Epithelial cell of prostate (primary cell): ENCODE measurements around the gene MAP6.

Experiments
- DNase-seq: peaks from one replicate; pipeline ENCODE4 v3.0.0-alpha.2; 2011; ENCODE audit warnings: low read depth, low spot score
- H3K27ac ChIP-seq: fragments of 450-650 bp; 2 replicates; pipeline ENCODE4 v1.5.1; 2017; ENCODE audit warnings: mild to moderate bottlenecking

MAP6 gene

DNA sequence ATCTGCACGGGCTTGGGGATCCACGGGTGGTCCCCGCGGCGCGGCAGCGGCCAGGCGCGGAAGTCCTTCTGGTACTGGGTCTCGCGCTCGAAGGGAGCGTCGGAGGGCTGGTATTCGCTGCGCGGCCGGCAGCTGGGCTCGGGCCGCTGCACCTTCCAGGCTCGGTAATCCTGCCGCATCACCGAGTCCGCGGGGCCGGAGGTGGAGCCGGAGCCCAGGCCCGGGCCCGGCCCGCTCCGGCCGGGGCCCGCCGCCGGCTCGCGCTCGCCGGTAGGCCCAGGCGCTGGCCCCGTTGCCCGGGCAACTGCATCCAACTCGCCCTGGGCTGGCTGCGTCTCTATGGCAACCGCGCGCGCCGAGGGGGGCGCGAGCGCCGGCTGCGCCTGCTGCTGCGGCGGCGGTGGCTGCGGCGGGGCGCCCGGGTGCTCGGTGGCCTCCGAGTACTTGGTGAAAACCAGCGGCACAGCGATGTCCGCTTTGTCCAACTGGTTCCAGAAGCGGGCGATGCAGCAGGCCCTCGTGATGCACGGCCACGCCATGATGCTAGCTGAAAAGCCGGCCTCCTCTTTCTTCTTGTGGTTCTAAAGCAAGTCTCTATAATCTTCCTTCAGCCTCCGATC, 897 bp downstream of the MAP6 start:
- no peak for DNase-seq
- H3K27ac ChIP-seq: no peak overlapping the region

DNA sequence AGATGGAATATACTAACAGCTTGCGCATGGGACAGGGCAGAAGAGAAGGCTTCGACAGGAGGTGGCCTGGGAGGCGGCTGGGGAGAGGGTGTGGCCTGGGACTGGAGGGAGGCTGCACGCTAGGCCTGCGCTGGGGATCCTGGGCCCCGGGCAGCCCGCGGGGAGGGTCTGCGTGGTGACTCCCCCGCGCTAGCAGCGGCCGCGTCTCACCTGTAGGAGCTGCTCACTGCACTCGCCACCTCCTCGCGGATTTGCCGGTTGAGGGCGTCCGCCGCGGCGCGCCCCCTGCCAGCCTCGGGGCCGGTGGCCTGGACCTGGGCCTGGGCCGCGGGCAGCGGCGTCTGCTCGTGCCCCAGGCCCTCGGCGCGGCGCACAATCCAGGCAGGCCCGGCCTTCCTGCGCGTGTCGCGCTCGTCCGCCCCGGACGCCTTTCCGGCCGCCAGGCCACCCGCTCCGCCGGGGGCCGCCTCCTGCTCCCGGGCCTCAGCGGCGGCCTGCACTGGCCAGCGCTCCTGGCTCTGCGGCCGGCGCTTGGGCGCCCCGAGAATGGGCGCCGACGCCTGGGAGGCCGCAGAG, 1.5 kb downstream of the MAP6 start:
- H3K27ac ChIP-seq: no peak overlapping the region
- DNase-seq: no peak

DNA sequence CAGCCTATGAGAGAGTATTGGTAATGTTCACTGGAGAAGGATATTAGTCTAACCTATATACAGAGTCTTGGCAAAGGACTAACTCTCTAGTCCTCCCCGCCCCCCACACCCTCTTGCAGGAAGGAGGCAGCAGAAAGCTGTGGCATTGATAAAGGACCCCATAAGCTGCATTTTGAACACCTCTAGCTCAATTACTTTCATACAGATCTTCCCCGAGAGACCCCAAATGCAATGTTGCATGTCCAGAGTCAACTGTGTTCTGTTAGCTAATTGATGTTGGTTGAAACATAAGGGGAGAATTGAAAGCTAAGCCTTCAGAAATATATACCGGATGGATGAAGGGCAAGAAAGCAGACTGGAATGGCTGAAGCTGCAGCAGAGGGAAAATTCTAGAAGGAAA, 2.8 kb downstream of the MAP6 start:
- H3K27ac ChIP-seq: no peak overlapping the region
- DNase-seq: no peak

DNA sequence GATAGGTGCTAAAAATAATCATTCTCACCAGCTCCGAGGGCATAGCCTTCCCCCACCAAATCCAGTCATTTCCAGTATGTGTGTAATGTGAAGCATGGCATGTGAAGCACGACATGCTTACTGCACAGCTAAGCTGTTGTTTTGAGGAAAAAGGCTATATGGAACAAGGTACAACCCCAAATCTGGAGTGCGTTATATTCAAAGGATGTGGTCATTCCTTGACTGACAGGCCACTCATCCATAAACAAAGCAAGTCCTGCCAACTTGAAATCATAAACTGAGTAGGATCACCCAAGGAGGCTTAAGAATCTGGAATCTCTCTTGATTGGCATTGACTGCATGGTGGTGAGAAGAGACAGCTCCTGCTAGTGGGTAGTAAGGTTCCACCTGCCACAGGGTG, 3.7 kb downstream of the MAP6 start:
- H3K27ac ChIP-seq: no peak overlapping the region
- no peak for DNase-seq

DNA sequence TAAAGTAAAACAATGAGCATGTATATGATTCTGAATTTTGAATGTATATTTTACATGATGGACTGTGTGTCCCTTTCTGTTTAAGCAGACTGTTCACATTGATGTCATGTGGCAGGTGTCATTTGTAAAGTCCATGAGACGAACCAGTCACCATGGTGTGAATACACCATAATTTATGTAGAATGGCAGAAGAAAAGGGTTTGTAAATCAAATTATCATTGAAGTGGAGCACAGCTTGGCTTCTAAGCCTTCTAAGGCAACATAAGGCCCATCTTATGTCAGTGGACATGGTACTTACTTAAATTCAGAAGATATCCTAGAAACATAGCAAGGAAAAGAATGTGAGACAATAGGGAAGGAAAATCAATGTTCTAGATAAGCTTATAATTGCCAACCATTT, 4.4 kb downstream of the MAP6 start:
- H3K27ac ChIP-seq: no peak overlapping the region
- DNase-seq: no peak

DNA sequence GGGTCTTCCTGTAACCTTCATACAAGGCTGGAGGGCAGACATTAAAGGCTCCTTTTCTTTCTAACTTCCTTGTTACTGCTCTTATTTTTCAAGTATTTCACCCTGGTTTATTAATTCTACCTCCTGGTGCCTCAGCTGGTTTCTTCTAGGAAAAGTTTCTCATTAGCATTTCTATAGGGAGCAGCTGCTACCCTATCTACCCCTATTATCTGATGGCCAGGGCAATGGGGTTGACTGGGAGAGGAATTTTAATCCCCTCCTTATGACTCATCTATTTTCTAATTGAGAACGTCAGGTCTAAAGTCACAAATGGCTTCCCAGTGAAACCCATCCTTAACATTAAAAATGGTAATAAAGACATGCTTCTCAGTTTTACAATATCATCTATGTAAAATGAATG, 5.0 kb downstream of the MAP6 start:
- DNase-seq: no peak

DNA sequence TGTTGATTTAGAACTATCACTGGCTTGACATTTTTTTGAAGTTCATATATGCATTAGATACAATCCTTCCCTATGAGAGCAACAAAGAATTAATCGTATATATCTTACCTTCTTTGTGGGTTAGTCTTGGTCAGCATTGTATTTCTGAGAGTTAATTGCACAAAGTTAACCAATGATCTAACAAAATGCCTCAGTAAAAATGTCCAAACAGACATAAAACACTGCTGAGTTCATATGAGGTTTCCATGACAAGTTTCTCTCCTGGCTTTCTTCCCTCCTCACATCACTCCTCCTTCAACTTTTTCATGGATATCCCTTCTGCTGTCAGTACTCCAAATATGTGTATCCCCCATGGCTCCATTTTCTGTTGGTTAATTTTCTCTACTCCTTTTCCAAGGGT, 9.0 kb downstream of the MAP6 start:
- no peak for DNase-seq
- H3K27ac ChIP-seq: no peak overlapping the region

More for the DNA sequence above, 5.0 kb downstream of the MAP6 start:
- H3K27ac ChIP-seq: no peak overlapping the region

DNA sequence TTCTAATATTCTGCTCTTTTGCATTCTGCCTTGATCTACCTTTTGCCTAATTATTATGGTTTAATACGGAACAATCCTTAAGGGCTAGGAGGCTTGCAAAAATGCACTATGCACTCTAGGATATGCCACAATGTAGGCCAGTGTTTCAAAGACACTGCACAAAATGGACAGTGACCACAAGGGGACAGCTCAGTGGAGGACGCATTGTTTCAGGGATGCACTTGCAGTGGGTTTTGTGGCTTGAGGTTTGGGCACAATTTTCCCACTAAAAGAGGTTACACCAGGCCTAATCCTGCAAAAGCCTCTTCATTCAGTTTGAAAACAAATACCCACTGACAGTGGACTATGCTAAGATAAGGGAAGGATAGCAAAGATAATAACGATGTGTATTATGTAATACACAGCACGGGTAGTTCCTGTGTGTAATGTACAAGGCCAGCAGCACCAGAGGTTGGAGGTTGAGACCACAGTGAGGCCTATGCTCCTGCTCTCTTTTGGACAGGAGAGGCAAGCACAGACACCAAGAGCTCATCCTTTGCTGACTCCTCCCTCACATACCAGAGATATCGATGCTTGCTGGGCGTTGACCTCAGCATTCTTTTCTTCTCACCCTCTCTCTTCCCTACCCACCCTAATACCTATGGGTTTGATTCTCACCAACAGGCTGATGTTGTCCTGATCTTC, 12.7 kb downstream of the MAP6 start:
- DNase-seq: no peak
- H3K27ac ChIP-seq: no peak overlapping the region

DNA sequence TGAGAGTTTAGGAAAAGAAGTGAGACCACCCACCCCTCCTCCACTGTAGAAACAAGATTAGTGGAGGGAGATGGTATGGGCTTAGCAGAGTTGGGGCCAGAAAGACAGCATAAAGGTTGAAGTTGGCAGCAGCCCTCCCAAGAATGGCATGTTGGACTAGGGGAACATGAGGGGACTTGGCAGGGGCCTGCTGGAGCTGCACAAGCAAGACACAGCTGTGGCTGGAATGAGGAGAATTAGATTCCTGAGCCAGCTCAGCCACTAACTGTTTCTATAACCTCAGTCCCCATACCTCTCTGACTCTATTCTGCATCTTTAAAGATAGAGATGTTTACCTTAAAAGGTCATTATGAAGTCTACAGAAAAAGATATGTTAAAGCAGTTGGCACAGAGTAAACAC, 13.2 kb downstream of the MAP6 start:
- no peak overlapping the region for H3K27ac ChIP-seq
- no peak for DNase-seq

DNA sequence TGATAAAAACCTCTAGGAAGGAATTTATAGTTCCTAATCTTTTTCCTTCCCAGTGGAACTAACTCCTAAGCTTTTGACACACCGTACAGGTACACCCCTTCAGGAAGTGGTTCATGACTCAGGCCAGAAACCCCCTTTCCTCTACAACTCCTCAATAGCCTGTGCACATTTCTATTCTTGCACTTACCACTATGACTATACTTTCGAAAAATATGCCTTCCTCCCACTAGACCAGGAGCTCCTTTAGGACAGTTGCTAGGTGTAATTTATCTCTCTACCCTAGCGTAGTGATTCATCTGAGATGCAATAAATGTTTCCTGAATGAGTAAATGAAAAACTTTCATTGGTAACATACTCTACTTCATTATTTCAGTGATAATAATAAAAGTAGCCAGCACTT, 14.5 kb downstream of the MAP6 start:
- peak; percentile 44 for DNase-seq
- H3K27ac ChIP-seq: peak overlapping the region; percentile 33

DNA sequence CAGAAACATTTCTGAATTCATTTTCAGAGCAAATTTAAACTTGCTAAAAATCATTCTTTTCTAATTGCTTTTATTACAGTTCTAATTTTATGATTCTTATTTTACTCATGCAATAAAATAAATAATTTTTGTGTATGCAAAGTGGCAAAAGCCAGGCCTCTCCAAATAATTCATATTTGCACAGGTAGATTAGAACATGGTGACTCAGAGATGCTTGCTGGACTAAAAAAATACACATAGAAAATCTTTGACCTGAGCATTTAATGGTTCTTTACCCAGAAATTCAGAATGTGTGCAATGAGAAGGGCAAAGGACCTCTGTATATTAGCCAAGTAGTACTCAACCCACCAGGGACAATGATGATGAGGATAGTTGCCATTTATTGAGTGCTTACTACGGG, 15.3 kb downstream of the MAP6 start:
- DNase-seq: no peak
- peak overlapping the region; percentile 33 for H3K27ac ChIP-seq

DNA sequence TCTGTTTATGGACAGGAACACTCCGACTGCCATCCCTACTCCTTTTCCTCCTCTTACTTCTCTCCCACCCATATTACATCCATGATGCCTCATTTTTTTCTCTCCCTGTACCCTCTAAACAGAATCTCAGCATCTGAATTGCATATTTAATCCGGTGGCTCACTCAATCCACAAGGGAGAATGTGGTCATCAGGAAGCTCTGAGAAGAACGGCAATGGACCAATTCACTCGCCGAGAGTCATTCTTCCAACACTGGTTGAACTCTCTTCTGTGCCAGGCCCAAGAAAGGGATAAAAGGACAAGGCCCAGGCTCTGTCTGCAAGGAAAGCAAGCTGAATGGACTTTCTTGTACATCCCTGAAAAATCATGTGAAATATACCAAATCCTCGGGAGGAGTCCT, 15.9 kb downstream of the MAP6 start:
- H3K27ac ChIP-seq: no peak overlapping the region
- DNase-seq: no peak

DNA sequence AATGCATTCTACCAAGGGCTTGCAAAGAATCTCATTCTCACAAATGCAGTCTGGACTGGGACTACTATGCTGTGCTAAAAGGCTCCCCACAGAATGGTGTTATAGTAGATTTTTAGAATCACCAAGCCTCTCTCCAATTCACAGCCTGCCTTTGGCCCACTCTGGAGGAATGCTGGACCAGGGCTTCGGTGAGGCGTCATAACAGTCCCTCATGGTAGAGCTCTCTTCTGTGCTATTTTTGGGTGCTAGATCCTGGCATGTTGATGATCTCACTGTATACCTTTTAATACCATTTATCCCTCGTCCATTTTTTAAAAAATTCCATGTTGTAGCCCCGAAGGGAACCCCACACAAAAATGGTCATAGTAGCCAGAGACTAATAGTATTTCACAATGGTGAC, 17.6 kb downstream of the MAP6 start:
- DNase-seq: no peak
- H3K27ac ChIP-seq: no peak overlapping the region

DNA sequence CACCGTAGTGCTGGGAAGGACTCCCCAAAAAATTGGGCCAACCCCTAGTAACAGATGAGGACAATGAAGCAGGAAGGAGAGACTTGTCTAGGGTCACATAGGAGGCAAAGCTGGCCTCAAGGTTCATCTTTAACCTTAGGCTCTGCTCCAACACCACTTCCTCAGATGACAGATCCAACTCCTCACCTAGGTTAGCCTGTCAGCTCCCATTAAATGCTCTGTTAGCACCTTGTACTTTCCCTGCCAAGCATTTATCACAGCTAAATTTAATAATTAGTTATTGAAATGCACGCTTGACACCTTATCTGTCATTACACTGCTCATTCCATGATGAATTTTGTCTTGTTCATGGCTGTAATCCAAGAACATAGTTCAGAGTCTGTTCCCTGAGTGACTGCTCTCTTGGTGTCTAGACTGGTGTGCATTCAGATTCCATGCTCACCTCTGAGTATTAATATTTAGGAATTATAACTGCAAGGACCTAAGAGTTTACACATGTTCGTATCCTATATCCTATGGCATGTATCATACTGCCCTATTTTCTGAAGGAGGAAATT, 18.6 kb downstream of the MAP6 start:
- no peak for DNase-seq
- no peak overlapping the region for H3K27ac ChIP-seq

DNA sequence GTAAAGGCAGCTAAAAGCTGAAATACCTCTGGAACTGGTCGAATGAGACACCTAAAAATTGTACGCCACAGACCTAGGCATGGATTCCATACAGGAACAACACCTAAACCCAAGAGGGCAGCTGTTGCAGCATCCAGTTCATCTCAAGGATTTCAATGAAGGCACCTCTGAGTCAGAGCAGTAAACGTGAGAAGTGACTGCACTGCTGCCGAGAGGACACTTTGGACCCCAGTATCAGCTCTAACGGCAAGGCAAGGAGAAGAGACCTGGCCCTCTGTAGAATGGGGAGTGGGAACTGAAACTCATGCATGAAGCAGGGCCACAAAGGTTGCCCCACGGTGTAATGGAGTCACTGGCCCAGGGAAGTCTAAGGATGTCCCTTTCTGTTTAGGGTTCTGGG, 23.9 kb downstream of the MAP6 start:
- no peak for DNase-seq
- H3K27ac ChIP-seq: no peak overlapping the region

DNA sequence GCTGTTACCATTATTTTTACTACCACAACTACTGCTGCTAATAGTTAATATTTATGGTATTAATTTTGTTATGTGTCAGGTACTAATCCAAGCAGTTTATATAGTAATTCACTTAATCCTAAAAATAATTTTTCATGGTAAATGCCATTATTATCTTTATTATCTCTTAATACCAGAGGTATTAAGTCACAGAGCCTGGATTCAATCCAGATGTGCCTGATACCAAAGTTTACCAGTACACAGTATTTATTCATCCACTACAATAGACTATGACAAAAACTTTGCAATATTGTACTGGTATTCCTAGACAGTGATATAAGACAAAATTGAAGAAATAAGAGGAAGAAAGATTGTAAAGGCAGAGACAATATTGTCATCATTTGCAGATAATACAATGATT, 24.5 kb downstream of the MAP6 start:
- no peak for DNase-seq
- H3K27ac ChIP-seq: no peak overlapping the region

DNA sequence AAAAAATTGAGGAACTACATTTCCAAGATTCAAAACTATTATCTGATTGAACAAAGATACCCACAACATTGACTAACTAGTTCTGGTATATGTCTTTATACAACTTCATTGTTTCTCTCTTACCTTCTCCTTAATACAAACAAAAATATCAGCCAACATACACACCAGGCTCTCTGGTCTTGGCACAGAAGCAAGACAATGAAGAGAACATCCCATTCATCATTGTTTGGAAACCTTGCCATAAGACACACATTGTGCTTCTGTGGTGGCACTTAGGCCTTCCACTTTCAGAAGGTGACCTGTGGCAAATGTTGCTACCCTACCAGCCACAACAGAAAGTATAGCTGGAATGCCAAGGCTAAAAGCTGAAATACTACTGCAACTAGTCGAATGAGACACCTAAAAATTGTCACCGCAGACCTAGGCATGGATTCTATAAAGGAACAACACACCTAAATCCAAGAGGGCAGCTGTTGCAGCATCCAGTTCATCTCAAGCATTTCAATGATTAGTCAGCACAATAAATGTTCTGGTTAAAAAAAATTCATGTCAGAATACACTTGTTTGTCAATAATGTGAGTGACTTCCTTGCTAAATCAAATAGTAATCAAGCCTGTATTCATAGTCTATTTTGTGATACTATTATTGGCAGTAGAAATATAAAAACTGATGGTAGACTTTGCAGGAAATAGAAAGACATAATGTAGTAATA, 26.3 kb downstream of the MAP6 start:
- H3K27ac ChIP-seq: no peak overlapping the region
- no peak for DNase-seq

DNA sequence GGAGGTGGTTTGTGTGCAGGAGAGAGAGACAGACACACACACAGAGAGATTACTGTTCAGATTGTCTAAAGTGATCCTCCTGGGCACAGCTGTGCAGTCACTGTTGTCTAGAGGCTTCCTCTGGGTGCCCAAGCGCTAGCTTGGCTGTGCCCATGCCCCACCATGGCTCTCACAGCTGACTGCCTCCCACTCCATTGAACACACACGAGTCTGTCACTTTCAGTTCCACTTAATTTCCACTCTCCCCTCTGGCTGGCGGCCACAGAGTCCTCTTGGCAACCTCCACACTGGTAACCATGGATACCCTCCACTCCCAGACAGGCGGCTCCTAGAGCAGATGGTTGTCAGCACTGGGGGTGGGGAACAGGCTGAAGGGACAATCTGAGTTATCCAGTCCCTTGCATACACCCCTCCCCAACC, 29.1 kb downstream of the MAP6 start:
- H3K27ac ChIP-seq: no peak overlapping the region
- no peak for DNase-seq

DNA sequence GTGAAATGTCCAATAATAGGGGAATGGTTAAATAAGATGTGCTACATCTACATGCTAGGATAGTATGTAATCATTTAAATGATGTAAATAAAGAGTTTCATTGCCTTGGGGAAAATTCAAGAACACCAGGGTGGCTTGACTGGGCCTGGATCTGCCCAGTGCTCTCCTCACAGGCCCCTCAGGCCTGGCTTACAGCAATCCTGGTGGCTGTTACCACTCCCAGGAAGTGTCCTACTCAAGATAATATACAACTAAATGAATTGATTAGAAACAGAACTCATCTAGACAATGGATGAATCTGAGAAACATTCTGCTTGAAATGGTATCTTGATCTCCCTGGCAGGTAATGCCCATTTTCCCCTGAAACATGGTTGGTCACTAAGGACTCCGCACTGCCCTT, 30.8 kb downstream of the MAP6 start:
- no peak for DNase-seq
- no peak overlapping the region for H3K27ac ChIP-seq

DNA sequence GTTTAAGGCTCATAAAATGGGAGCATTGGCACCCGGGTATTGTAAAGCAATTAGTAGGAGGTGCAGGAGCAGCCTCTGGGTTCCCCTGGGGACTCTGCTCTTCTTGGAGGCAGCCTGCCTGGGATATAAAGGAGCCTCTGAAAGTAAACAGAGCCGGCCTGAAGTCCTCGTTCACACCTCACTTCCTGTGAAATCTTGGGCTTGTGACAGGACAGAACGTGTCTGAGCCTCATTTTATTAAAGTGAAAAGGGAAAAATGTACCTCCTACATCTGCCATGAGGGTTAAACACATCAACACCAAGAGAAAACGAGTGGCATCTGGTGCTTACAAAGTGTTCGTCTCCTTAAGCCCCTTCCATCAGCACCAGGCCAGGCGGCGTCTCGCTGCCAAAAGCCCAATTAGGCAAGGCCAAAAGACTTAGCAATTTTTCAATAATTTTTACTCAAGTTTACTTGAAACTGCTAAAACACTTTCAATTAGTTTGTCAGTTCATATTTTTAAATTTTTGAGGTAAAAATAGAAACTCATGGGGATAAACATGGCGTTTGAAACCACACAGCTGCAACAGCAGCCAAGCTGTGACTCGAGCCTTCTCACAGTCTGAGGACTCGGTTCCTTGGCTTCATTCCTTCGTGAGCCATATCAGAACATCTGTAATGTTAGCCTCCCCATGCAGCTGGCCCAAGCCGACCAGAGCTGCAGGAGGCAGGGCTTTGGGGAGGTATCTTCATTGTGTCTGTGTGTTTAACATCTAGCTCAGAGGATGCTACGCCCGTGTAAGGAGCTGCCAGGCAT, 33.6 kb downstream of the MAP6 start:
- no peak overlapping the region for H3K27ac ChIP-seq
- DNase-seq: no peak
